Prostate gland (tissue), 2 donors: ENCODE results near the gene ITGA11.

Experiments
- CTCF ChIP-seq, 4 experiments: fragments of 200-600 bp in 2 of 4; fragments of 450-650 bp in 2 of 4; sonication (generic) in 2 of 4; IDR thresholded peaks; 1 replicate in 3 of 4; 2 replicates in 1 of 4; pipeline ENCODE4 v1.5.1; 2016 to 2019; ENCODE audit warnings: antibody characterized with exemption in 4 of 4, mild to moderate bottlenecking in 2 of 4, moderate library complexity in 2 of 4
- POLR2A ChIP-seq: fragments of 450-650 bp; IDR thresholded peaks from one replicate; pipeline ENCODE4 v1.6.1; 2016; ENCODE audit warnings: antibody characterized with exemption, mild to moderate bottlenecking
- POLR2AphosphoS5 ChIP-seq: sonication (generic); formaldehyde crosslinking; IDR thresholded peaks from one replicate; pipeline ENCODE4 v1.6.1; 2017; ENCODE audit warnings: antibody characterized with exemption

DNA sequence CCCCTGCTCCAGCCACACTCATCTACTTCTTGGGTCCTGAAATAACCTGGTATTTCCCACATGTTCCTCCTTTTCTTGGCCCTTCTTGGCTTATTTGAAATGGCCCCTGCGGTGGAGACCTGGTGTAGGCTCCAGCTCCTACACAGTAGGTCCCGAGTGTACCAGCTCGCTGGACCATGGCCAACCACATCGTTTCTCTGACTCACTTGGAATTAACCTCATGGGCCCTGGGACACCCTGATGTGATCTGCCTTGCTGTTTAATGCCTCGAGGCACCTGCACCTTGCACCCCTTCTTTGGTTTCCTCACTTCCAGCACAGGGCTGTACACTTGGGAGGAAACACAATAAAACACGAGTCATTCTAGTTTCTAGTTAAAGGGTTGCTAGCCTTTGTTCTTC is 94.1 kb downstream of the ITGA11 start:
- TF ChIP-seq CTCF (IDR thresholded peaks at IDR 0.05): no peak
- TF ChIP-seq POLR2A: no peak
- TF ChIP-seq POLR2AphosphoS5: no peak
